K562 (cell line): Measurements from ENCODE around the gene GAB2. TPM values are rescaled to one million over a fixed set of nuclear protein-coding genes. Genes with fewer than 3 reads are reported as not detected.

Source experiments
- ATF3 ChIP-seq, 2 experiments: fragments of 450-650 bp in 1 of 2; sonication (generic) in 1 of 2; formaldehyde crosslinking in 1 of 2; IDR thresholded peaks in 1 of 2; conservative IDR thresholded peaks in 1 of 2; 2 replicates each; pipeline versions ENCODE4 v1.6.1 to v1.8.1; 2016 to 2023; ENCODE audit warnings: mild to moderate bottlenecking in 2 of 2, moderate library complexity in 2 of 2, inconsistent platforms in 1 of 2, missing genetic modification reagents in 1 of 2
- CCNT2 ChIP-seq: IDR thresholded peaks from 2 replicates; pipeline ENCODE4 v1.6.1; 2011; ENCODE audit warnings: borderline replicate concordance, low read depth, mild to moderate bottlenecking, moderate library complexity, mixed read lengths, low read length; ENCODE audit not compliant: insufficient read length; ENCODE audit errors: extremely low read depth
- E2F3 ChIP-seq: fragments of 250-450 bp; sonication (Bioruptor Pico); IDR thresholded peaks from 2 replicates; pipeline ENCODE4 v1.4.0; 2020; ENCODE audit warnings: mild to moderate bottlenecking
- E2F8 ChIP-seq: fragments of 450-650 bp; IDR thresholded peaks from 2 replicates; pipeline ENCODE4 v1.7.1; 2018; ENCODE audit warnings: mild to moderate bottlenecking, low read depth; ENCODE audit not compliant: partially characterized antibody
- GMEB1 ChIP-seq: fragments of 250-450 bp; sonication (Bioruptor Pico); IDR thresholded peaks from 2 replicates; pipeline ENCODE4 v1.4.0; 2020; ENCODE audit warnings: mild to moderate bottlenecking
- HDAC3 ChIP-seq: fragments of 450-650 bp; IDR thresholded peaks from 2 replicates; pipeline ENCODE4 v1.6.1; 2018; ENCODE audit warnings: borderline replicate concordance, mild to moderate bottlenecking, moderate library complexity; ENCODE audit not compliant: partially characterized antibody
- HNRNPH1 ChIP-seq: fragments of 200-400 bp; formaldehyde crosslinking; optimal IDR thresholded peaks from 2 replicates; pipeline ENCODE3; 2017; ENCODE audit warnings: low read depth, mild to moderate bottlenecking, low read length, moderate library complexity
- POLR3G ChIP-seq: IDR thresholded peaks from 2 replicates; pipeline ENCODE4 v1.6.1; 2011; ENCODE audit not compliant: insufficient read length, insufficient replicate concordance; ENCODE audit errors: extremely low read depth
- SAFB ChIP-seq: fragments of 200-400 bp; formaldehyde crosslinking; IDR thresholded peaks from 2 replicates; pipeline ENCODE4 v1.6.1; 2017; ENCODE audit warnings: low read depth, low read length, borderline replicate concordance
- SMAD3 ChIP-seq: fragments of 450-650 bp; formaldehyde crosslinking; conservative IDR thresholded peaks from 2 replicates; pipeline ENCODE4 v1.4.0; 2020; ENCODE audit warnings: mild to moderate bottlenecking
- SRSF9 ChIP-seq: fragments of 200-400 bp; formaldehyde crosslinking; IDR thresholded peaks from 2 replicates; pipeline ENCODE4 v1.6.1; 2017; ENCODE audit warnings: low read depth, low read length, borderline replicate concordance
- SUPT5H ChIP-seq: fragments of 450-650 bp; IDR thresholded peaks from 2 replicates; pipeline ENCODE4 v1.6.1; 2016
- TAF1 ChIP-seq: IDR thresholded peaks from 2 replicates; pipeline ENCODE4 v1.6.1; 2011; ENCODE audit warnings: mild to moderate bottlenecking, low read length, moderate library complexity; ENCODE audit not compliant: insufficient read depth, control insufficient read depth, severe bottlenecking; ENCODE audit errors: extremely low read depth
- TAL1 ChIP-seq: fragments of 450-650 bp; IDR thresholded peaks from 2 replicates; pipeline ENCODE4 v1.6.1; 2016; ENCODE audit warnings: mild to moderate bottlenecking
- ZNF280A ChIP-seq: fragments of 450-650 bp; IDR thresholded peaks from 2 replicates; pipeline ENCODE4 v1.6.1; 2018; ENCODE audit warnings: mild to moderate bottlenecking, low read depth; ENCODE audit not compliant: partially characterized antibody
- ZSCAN32 ChIP-seq: fragments of 450-650 bp; formaldehyde crosslinking; IDR thresholded peaks from 2 replicates; pipeline ENCODE4 v1.4.0; 2020; ENCODE audit warnings: mild to moderate bottlenecking, moderate library complexity
- polyA plus RNA-seq, 8 experiments: library from polyadenylated mRNA; depleted of rRNA in 4 of 8; stranded (reverse) in 5 of 8; unstranded in 3 of 8; fragments of >200 nt; fragmentation: Nextera tagmentation in 2 of 8; fragmentation: Illumina TruSeq in 1 of 8; extraction: Ambion mirVana in 2 of 8; extraction: Trizol in 1 of 8; gene quantifications; 2 replicates each; pipeline versions ENCODE4 v1.2.1 to v1.2.3, GENCODE V29; 2011 to 2014; ENCODE audit warnings: inconsistent platforms in 1 of 8, missing spikeins in 1 of 8
- total RNA-seq, 7 experiments: library from RNA; depleted of rRNA in 6 of 7; stranded (reverse); fragments of >200 nt in 6 of 7; fragmentation: Illumina TruSeq in 2 of 7; extraction: Trizol in 2 of 7; gene quantifications; 2 replicates each; pipeline versions ENCODE4 v1.2.1 to v1.2.3, GENCODE V29; 2011 to 2021; ENCODE audit warnings: low replicate concordance in 1 of 7
- TF ChIP-seq, protein P1 (sequence below): fragments of 250-450 bp; sonication (Bioruptor Pico); IDR thresholded peaks from 2 replicates; pipeline ENCODE4 v1.8.0; 2022; ENCODE audit warnings: inconsistent platforms, mild to moderate bottlenecking, moderate library complexity, borderline replicate concordance
- TF ChIP-seq, protein P2 (sequence below): IDR thresholded peaks from 2 replicates; pipeline ENCODE4 v1.6.1; 2016; ENCODE audit warnings: missing genetic modification characterization, missing compliant biosample characterization

The GAB2 gene
- total and polyA plus RNA-seq, 9 of the 15 experiments (the other 6 are each of a cell fraction or from before 2014, with no cell fraction given) = 2.3 to 35.2 (median 16.1) TPM

DNA sequence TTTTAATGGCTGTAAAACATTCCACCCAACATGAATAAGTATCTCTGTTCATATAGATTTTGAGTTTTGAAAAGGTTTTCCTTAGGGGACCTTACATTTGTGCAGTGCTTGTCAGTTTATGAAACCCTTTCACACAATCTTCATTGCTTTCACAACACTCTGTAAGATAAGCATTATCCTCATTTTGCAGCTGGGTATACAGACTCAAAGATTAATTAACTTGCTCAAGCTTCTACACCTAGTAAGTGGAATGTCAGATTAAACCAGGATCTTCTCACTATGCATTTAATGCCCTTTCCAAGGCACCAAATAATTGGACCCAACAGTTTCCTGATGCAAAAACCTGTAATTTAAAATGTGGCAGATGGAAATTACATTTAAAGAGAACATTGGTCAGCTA is 11.6 kb upstream of the GAB2 start (continued):
- TF ChIP-seq ZNF280A (no peak), SMAD3 (no peak), TAL1 (peak; percentile 91), E2F8 (no peak), POLR3G (no peak), SUPT5H (no peak), ZSCAN32 (CRISPR knock-in tag) (no peak), GMEB1 (no peak), HNRNPH1 (no peak), ATF3 (IDR thresholded peaks at IDR 0.05) (no peak), ATF3 (CRISPR knock-in tag; conservative IDR thresholded peaks at IDR 0.05) (no peak), TAF1 (no peak), SRSF9 (no peak), SAFB (no peak), E2F3 (CRISPR knock-in tag) (no peak), CCNT2 (no peak), HDAC3 (no peak)
- TF ChIP-seq, protein P1, sequence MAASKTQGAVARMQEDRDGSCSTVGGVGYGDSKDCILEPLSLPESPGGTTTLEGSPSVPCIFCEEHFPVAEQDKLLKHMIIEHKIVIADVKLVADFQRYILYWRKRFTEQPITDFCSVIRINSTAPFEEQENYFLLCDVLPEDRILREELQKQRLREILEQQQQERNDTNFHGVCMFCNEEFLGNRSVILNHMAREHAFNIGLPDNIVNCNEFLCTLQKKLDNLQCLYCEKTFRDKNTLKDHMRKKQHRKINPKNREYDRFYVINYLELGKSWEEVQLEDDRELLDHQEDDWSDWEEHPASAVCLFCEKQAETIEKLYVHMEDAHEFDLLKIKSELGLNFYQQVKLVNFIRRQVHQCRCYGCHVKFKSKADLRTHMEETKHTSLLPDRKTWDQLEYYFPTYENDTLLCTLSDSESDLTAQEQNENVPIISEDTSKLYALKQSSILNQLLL (CRISPR knock-in tag) = no peak
- TF ChIP-seq, protein P2, sequence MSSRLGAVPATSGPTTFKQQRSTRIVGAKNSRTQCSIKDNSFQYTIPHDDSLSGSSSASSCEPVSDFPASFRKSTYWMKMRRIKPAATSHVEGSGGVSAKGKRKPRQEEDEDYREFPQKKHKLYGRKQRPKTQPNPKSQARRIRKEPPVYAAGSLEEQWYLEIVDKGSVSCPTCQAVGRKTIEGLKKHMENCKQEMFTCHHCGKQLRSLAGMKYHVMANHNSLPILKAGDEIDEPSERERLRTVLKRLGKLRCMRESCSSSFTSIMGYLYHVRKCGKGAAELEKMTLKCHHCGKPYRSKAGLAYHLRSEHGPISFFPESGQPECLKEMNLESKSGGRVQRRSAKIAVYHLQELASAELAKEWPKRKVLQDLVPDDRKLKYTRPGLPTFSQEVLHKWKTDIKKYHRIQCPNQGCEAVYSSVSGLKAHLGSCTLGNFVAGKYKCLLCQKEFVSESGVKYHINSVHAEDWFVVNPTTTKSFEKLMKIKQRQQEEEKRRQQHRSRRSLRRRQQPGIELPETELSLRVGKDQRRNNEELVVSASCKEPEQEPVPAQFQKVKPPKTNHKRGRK = no peak
